ENCODE results near the gene ALDH18A1. TPM values are rescaled to one million over a fixed set of nuclear protein-coding genes. Genes with fewer than 3 reads are reported as not detected.
"Not testable (repeated sequence)": the region's sequence is repeated elsewhere in the genome, so short reads cannot be mapped to it uniquely, and the experiment has no call there.

ALDH18A1 gene
- total RNA-seq, 4 donors from 2014 or later = 4.7 to 112 (median 21.7) TPM

DNA sequence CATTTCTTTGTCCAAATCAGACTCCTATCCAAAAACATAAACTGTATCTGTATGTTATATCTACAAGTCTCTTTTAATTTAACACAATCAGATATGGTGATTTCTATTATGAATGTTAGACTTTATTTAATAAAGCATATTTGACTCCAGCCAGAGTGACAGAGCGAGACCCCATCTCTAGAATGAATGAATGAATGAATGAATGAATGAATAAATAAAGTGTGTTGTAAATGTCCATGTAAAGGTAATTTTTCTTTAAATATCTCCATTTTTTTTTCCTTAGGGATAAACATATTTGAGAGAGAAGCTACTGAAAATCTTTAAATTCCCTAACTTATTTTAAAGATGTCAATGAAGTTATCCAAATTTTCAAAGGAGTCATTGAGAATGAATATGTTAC, 18.1 kb upstream of the ALDH18A1 start:
- no peaks in the 10 kb centered on the region for H3K4me1 ChIP-seq
- H3K36me3 ChIP-seq = no peaks in the 10 kb centered on the region

DNA sequence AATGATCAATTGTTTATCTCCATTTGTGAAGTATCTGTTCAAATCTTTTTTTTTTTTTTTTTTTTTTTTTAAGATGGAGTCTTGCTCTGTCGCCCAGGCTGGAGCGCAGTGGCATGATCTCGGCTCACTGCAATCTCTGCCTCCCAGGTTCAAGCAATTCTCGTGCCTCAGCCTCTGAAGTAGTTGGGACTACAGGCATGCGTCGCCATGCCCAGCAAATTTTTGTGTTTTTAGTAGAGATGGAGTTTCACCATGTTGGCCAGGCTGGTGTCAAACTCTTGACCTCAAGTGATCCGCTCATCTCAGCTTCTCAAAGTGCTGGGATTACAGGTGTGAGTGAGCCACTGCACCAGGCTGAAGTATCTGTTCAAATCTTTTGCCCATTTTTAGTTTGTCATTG, 16.1 kb upstream of the ALDH18A1 start:
- H3K27me3 ChIP-seq; H3K9me3 ChIP-seq; DNase-seq; H3K4me1 ChIP-seq; H3K4me3 ChIP-seq; H3K27ac ChIP-seq; H3K36me3 ChIP-seq; intact Hi-C loops (cut with DNase I; ENCODE audit: low total_unique reads): not testable (repeated sequence)

More for the DNA sequence above, 18.1 kb upstream of the ALDH18A1 start:
- TF ChIP-seq POLR2A (IDR thresholded peaks at IDR 0.05) = no peak
- no peak overlapping the region for H3K4me3 ChIP-seq
- intact Hi-C loops (cut with DNase I; ENCODE audit: low total_unique reads) = no loop called here
- H3K27me3 ChIP-seq = no peaks in the 10 kb centered on the region
- no peak for DNase-seq
- no peaks in the 10 kb centered on the region for H3K9me3 ChIP-seq
- H3K27ac ChIP-seq = no peak overlapping the region

DNA sequence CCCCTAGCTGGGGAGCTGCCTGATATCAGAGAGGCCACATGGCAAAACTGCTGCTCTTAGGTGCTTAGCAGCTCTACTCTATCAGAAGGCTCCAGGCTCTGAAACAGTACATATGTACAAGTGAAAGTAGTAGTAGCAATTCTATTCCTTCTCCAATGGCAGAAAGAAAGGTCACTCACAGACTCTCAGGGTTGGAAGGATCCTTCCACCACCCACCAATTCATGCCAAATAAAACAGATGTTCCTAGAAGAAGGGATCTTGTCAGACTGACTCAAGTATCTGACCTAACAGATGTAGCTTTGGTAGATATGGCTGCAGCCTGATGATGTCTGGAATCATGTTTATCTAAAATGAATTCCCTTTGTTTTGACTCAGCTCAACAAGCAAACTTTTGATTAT, 8.0 kb upstream of the ALDH18A1 start:
- Histone ChIP-seq H3K9me3 (no peaks in the 10 kb centered on the region), H3K4me1 (no peaks in the 10 kb centered on the region), H3K27me3 (no peaks in the 10 kb centered on the region), H3K4me3 (no peak overlapping the region), H3K36me3 (no peaks in the 10 kb centered on the region), H3K27ac (no peak overlapping the region)
- intact Hi-C loops (cut with DNase I; ENCODE audit: low total_unique reads) = no loop called here
- no peak for DNase-seq
- TF ChIP-seq, protein P1, sequence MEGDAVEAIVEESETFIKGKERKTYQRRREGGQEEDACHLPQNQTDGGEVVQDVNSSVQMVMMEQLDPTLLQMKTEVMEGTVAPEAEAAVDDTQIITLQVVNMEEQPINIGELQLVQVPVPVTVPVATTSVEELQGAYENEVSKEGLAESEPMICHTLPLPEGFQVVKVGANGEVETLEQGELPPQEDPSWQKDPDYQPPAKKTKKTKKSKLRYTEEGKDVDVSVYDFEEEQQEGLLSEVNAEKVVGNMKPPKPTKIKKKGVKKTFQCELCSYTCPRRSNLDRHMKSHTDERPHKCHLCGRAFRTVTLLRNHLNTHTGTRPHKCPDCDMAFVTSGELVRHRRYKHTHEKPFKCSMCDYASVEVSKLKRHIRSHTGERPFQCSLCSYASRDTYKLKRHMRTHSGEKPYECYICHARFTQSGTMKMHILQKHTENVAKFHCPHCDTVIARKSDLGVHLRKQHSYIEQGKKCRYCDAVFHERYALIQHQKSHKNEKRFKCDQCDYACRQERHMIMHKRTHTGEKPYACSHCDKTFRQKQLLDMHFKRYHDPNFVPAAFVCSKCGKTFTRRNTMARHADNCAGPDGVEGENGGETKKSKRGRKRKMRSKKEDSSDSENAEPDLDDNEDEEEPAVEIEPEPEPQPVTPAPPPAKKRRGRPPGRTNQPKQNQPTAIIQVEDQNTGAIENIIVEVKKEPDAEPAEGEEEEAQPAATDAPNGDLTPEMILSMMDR (IDR thresholded peaks at IDR 0.05) = no peak
- no peak for TF ChIP-seq POLR2A (IDR thresholded peaks at IDR 0.05)

DNA sequence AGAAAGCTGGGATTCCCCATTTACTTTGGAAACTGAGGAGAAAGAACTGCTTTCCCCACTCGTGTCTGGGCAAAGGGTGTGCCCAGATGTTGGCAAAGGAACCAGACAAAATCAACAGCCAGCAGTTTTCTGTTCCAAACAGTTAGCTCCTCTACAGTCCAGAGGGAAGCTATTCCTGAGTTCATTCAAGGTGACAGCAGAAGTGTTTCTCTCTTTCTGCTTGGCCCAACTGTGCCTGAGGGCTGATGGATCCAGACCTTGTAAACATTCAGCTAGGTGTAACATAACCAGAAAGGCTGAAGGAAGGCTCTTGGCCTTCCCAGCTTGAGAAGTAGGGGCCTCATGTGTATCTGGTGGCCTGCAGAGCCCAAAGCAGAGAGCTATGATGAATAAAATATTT, 7.0 kb upstream of the ALDH18A1 start:
- DNase-seq = no peak
- no peak overlapping the region for H3K27ac ChIP-seq

DNA sequence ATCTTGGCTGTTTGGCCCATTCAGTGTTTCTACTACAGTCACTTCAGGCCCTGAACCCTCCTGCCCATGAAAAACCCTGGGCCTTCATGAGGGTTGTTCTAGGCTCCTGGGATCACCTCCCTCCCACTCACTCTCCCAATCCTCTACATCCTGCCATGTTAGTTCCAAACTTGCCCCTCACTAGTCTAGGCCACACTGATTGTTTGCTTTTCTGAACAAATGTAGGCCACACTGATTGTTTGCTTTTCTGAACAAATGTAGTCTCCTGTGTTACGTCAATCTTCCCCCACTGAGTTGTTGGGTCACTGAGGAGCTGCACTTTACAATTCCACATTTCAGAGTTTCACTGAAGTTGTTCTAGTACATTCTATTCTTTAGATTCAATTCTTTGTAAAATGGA, 5.3 kb upstream of the ALDH18A1 start:
- intact Hi-C loops (cut with DNase I; ENCODE audit: low total_unique reads) = no loop called here
- no peaks in the 10 kb centered on the region for H3K4me1 ChIP-seq
- H3K36me3 ChIP-seq = no peaks in the 10 kb centered on the region
- H3K27ac ChIP-seq = no peak overlapping the region
- no peaks in the 10 kb centered on the region for H3K9me3 ChIP-seq
- TF ChIP-seq, protein P1 (IDR thresholded peaks at IDR 0.05) = no peak
- TF ChIP-seq POLR2A (IDR thresholded peaks at IDR 0.05) = no peak
- no peak for DNase-seq
- H3K27me3 ChIP-seq = no peaks in the 10 kb centered on the region
- H3K4me3 ChIP-seq = no peak overlapping the region

More for the DNA sequence above, 7.0 kb upstream of the ALDH18A1 start:
- H3K27me3 ChIP-seq = no peaks in the 10 kb centered on the region
- no peaks in the 10 kb centered on the region for H3K36me3 ChIP-seq
- H3K4me1 ChIP-seq = no peaks in the 10 kb centered on the region
- no peaks in the 10 kb centered on the region for H3K9me3 ChIP-seq
- TF ChIP-seq POLR2A (IDR thresholded peaks at IDR 0.05) = no peak
- TF ChIP-seq, protein P1 (IDR thresholded peaks at IDR 0.05) = no peak
- no peak overlapping the region for H3K4me3 ChIP-seq
- intact Hi-C loops (cut with DNase I; ENCODE audit: low total_unique reads) = no loop called here

DNA sequence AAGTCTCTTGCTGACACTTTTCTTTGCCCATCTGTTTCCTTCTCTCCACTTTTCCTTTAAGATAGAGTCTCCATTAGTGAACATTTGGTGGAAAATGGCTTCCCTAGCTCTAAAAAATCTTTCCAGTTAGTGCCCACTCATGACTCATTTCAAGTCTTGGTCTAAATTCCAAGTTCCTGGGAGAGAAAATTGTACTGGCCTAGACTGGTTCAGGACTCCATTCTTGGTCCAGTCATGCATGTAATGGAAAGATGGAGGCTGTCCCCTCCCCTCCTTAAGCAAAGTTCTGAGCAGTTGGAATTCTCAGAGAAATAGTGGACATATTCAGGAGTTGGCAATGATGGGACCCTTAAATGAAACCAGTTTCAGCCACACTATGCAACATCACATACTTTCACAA, 3.8 kb upstream of the ALDH18A1 start:
- Histone ChIP-seq H3K27me3 (no peaks in the 10 kb centered on the region), H3K4me1 (no peaks in the 10 kb centered on the region), H3K9me3 (no peaks in the 10 kb centered on the region), H3K36me3 (no peaks in the 10 kb centered on the region), H3K27ac (no peak overlapping the region), H3K4me3 (no peak overlapping the region)
- DNase-seq = no peak
- intact Hi-C loops (cut with DNase I; ENCODE audit: low total_unique reads) = no loop called here
- TF ChIP-seq, protein P1 (IDR thresholded peaks at IDR 0.05) = no peak
- TF ChIP-seq POLR2A (IDR thresholded peaks at IDR 0.05) = no peak
